Rectal smooth muscle tissue (tissue), 1 donor: ENCODE measurements around the gene ECI2.
"Not testable (repeated sequence)": the region's sequence is repeated elsewhere in the genome, so short reads cannot be mapped to it uniquely, and the experiment has no call there.

ENCODE experiments used
- H3K27ac ChIP-seq: one replicate; pipeline ENCODE4 v1.7.0; 2013; ENCODE audit warnings: low read depth, low read length, inconsistent platforms
- H3K27me3 ChIP-seq: one replicate; pipeline ENCODE4 v1.7.0; 2013; ENCODE audit warnings: low read length; ENCODE audit not compliant: control insufficient read depth, insufficient read depth
- H3K36me3 ChIP-seq: one replicate; pipeline ENCODE4 v1.7.0; 2013; ENCODE audit warnings: low read length; ENCODE audit not compliant: control insufficient read depth, insufficient read depth
- H3K4me1 ChIP-seq: one replicate; pipeline ENCODE4 v1.7.0; 2013; ENCODE audit warnings: low read length; ENCODE audit not compliant: control insufficient read depth, insufficient read depth
- H3K4me3 ChIP-seq: one replicate; pipeline ENCODE4 v1.7.0; 2013; ENCODE audit warnings: low read length
- H3K9ac ChIP-seq: one replicate; pipeline ENCODE4 v1.7.0; 2013; ENCODE audit warnings: low read length

Gene ECI2

GRCh38 chr6:4109363-4109815, 26.0 kb downstream of the ECI2 start:
- not testable (repeated sequence) for H3K36me3 ChIP-seq, H3K27ac ChIP-seq, H3K9ac ChIP-seq, H3K27me3 ChIP-seq, H3K4me1 ChIP-seq, H3K4me3 ChIP-seq

- H3K9ac ChIP-seq = no peak overlapping the region
- H3K4me1 ChIP-seq = no peaks in the 10 kb centered on the region
- H3K4me3 ChIP-seq = no peak overlapping the region
- H3K27ac ChIP-seq = no peak overlapping the region
- H3K27me3 ChIP-seq = no peaks in the 10 kb centered on the region
- H3K36me3 ChIP-seq = no peaks in the 10 kb centered on the region
These were observed 26.7 kb downstream of the ECI2 start for GRCh38 chr6:4108561-4109093.

DNA sequence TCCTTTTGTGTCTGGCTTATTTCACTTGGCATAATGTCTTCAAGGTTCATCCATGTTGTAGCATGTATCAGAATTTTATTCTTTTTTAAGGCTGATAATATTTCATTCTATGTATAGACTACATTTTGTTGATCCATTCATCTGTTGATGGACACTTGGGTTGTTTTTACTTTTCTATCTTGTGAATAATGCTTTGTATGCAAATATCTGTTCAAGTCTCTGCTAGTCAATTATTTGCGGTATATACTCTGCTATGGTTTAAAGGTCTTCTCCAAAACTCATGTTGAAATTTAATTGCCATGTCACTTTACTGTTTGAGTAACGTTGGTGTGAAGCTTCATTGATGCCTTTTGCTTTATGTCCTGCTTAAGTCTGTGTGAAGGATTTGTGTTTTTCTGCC, 27.5 kb downstream of the ECI2 start:
- no peak overlapping the region for H3K27ac ChIP-seq
- no peak overlapping the region for H3K4me3 ChIP-seq
- no peak overlapping the region for H3K9ac ChIP-seq
- no peaks in the 10 kb centered on the region for H3K27me3 ChIP-seq
- no peaks in the 10 kb centered on the region for H3K4me1 ChIP-seq
- H3K36me3 ChIP-seq = no peaks in the 10 kb centered on the region

DNA sequence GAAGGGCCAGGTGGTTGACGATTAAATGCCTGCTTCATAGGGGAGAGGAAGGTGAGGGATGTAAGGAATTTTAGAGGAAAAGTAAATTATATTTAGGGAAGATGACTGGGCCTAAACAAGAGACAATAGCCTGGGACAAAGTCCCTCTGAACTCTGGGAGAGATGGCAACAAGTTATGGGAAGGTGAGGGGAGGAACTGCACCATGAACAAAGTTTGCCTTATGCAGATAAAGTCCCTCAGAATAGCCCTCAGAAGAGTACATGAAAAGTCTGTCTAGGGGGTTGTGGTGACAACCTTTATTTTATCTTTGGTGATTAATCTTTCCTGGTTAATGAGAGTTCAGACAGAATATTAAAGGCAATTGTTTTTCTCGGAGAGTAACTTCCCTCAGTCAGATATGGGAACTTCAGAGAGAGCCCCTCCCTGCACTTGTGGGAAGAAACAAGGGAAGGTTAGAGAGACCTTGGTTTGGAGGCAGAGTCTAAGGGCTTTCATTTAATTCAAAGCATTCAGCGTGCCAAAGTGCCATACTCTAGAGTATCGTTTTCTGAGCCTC, 29.3 kb downstream of the ECI2 start:
- Histone ChIP-seq H3K4me3 (no peak overlapping the region), H3K9ac (no peak overlapping the region)

DNA sequence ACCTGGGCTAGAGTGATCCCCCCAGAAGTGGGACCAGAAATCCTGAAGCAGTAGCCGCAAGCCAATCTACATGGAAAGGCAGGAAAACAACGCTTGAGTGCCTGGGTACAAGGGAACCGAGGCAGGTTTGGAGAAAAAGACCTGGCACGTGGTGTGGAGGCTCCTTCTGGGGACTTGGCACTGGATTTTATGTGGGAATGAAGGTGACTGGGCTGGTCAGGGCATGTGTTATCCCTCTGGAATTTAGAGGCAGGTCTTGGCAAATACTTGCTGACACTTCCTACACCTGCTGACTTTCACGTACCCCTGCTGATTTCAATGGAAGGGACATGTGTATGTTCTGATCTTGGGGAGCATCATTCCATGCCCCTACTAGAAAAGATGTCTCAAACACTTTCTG, 31.4 kb downstream of the ECI2 start:
- no peak overlapping the region for H3K27ac ChIP-seq
- H3K9ac ChIP-seq = no peak overlapping the region
- H3K27me3 ChIP-seq = no peaks in the 10 kb centered on the region
- H3K4me1 ChIP-seq = no peaks in the 10 kb centered on the region
- H3K4me3 ChIP-seq = no peak overlapping the region
- no peaks in the 10 kb centered on the region for H3K36me3 ChIP-seq

More for the DNA sequence above, 29.3 kb downstream of the ECI2 start:
- Histone ChIP-seq H3K27ac (no peak overlapping the region), H3K36me3 (no peaks in the 10 kb centered on the region), H3K27me3 (no peaks in the 10 kb centered on the region), H3K4me1 (no peaks in the 10 kb centered on the region)

DNA sequence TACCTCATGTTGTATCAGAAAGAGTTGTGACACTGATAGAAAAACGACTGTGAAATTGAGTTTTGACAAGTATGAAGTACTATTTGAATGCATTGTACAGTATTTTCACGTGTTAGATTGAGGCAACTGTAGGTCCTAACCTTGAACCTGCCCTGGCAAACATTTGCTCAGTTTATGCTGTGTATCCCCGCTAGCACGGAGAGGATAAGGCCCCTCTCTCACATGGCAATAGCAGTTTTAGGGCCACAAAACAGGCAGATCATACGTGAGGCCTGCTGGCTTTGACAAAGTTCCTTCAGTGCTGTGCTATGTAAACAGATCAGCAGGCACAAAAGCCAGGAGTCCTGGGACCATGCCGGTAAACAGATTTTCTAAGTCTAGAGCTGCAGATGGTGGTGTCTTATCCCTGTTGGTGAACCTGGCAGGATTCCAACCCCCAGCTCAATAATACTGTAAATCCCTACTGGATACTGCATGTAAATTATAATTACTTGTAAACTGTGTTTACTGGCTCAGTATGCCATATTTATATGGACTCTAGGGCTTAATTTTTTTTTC, 32.6 kb downstream of the ECI2 start:
- H3K27me3 ChIP-seq = no peaks in the 10 kb centered on the region
- no peaks in the 10 kb centered on the region for H3K36me3 ChIP-seq
- H3K9ac ChIP-seq = no peak overlapping the region
- H3K4me1 ChIP-seq = no peaks in the 10 kb centered on the region
- H3K27ac ChIP-seq = no peak overlapping the region
- H3K4me3 ChIP-seq = no peak overlapping the region

DNA sequence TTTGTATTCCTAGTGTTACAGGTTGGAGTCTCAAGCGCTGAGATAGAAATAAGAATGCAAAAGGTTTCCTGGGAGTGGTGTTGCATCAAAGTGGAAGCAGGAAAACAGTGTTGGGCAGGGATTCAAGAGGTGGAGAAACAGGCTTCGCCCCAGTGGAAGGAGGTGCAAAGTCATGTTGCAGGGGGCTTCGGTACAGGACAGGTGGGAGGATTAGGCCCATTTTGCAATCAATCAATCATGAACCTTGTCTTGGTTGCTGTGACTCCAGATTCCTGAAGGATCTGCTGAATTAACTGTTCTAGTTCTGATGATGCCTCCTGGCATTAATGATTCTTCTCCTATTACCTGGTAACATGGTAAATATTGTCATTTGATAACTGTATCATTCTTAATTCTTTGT, 34.1 kb downstream of the ECI2 start:
- Histone ChIP-seq H3K4me1 (no peaks in the 10 kb centered on the region), H3K27ac (no peak overlapping the region), H3K9ac (no peak overlapping the region)

GRCh38 chr6:4100655-4101054, 34.7 kb downstream of the ECI2 start:
- Histone ChIP-seq H3K27me3 (no peaks in the 10 kb centered on the region), H3K36me3 (no peaks in the 10 kb centered on the region), H3K4me1 (no peaks in the 10 kb centered on the region), H3K27ac (no peak overlapping the region), H3K4me3 (no peak overlapping the region), H3K9ac (no peak overlapping the region)

More for the DNA sequence above, 34.1 kb downstream of the ECI2 start:
- Histone ChIP-seq H3K36me3 (no peaks in the 10 kb centered on the region), H3K27me3 (no peaks in the 10 kb centered on the region), H3K4me3 (no peak overlapping the region)

DNA sequence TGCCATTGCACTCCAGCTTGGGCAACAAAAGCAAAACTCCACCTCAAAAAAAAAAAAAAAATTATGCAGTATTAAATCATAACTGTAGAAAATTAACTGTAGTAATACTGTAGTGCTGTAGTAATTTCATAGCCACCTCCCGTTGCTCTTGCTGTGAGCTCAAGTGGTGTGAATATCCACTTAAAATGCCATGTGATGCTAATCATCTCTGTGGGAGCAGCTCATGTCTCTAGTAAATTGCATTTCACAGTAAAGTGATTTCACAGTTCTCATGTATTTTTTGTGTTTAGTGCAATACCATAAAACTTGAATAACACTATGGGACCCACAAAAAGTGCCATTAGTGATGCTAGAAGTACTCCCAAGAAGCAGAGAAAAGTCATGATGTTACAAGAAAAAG, 42.1 kb downstream of the ECI2 start:
- H3K27ac ChIP-seq = no peak overlapping the region
- no peaks in the 10 kb centered on the region for H3K4me1 ChIP-seq
- no peaks in the 10 kb centered on the region for H3K27me3 ChIP-seq
- no peak overlapping the region for H3K4me3 ChIP-seq
- H3K36me3 ChIP-seq = no peaks in the 10 kb centered on the region
- H3K9ac ChIP-seq = no peak overlapping the region

DNA sequence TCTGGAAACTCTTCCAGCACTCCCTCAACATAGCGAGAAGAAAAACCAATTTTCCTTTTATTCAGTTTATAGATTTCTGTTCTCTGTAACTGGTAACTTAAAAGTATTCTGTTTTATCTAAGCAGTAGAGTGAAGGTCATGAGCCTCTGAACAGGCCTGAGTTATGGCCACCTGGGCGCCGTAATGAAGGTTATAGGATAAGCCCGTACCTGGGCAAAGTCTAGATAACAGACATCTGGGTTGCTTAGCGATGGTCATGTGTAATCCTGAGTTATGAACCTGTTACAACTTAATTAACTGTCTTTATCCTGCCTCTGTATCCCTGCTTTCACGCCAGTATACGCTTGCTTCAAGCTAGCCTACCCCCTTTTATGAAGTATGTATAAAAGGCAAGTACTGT, 43.4 kb downstream of the ECI2 start:
- H3K27me3 ChIP-seq = no peaks in the 10 kb centered on the region

GRCh38 chr6:4090043-4090442, 45.3 kb downstream of the ECI2 start:
- H3K36me3 ChIP-seq, H3K4me1 ChIP-seq, H3K27me3 ChIP-seq, H3K27ac ChIP-seq, H3K9ac ChIP-seq, H3K4me3 ChIP-seq: not testable (repeated sequence)

More for the DNA sequence above, 43.4 kb downstream of the ECI2 start:
- H3K4me1 ChIP-seq = no peaks in the 10 kb centered on the region
- H3K4me3 ChIP-seq = no peak overlapping the region
- H3K9ac ChIP-seq = no peak overlapping the region
- H3K36me3 ChIP-seq = no peaks in the 10 kb centered on the region
- H3K27ac ChIP-seq = no peak overlapping the region

DNA sequence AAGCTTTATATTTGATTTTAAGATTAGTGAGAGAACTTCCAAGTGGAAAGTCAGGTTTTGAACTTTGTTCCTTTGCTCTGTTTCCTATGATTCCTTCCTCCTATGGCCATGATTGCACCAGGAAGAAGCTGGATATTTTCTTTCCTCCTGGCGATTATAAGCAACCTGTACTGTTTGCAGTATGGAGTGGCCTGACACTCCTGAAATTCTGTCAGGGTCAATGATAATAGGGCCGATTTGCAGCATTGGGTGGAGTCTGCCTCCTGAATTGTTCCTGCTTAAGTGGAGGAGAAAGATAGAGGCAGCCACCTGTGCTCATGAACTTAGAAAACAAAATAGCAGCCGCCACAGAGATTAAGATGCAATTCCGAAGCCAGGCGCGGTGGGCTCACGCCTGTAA, 46.7 kb downstream of the ECI2 start:
- H3K27ac ChIP-seq = no peak overlapping the region

GRCh38 chr6:4085332-4085700, 50.1 kb downstream of the ECI2 start:
- no peak overlapping the region for H3K9ac ChIP-seq

More for the DNA sequence above, 46.7 kb downstream of the ECI2 start:
- Histone ChIP-seq H3K4me3 (no peak overlapping the region), H3K9ac (no peak overlapping the region), H3K4me1 (no peaks in the 10 kb centered on the region), H3K36me3 (no peaks in the 10 kb centered on the region), H3K27me3 (no peaks in the 10 kb centered on the region)

More at GRCh38 chr6:4085332-4085700, 50.1 kb downstream of the ECI2 start:
- H3K4me1 ChIP-seq = no peaks in the 10 kb centered on the region
- no peak overlapping the region for H3K4me3 ChIP-seq
- no peaks in the 10 kb centered on the region for H3K27me3 ChIP-seq
- H3K36me3 ChIP-seq = no peaks in the 10 kb centered on the region
- no peak overlapping the region for H3K27ac ChIP-seq
